ENCODE data around the gene CCNL2. TPM values are rescaled to one million over a fixed set of nuclear protein-coding genes. Genes with fewer than 3 reads are reported as not detected.
A peak's percentile ranks its signal among the peaks of the same experiment; 100 is the strongest.
"Not testable (repeated sequence)": the region's sequence is repeated elsewhere in the genome, so short reads cannot be mapped to it uniquely, and the experiment has no call there.

CCNL2 gene
- total RNA-seq, 1 experiment from 2014 or later, result 243 TPM

DNA sequence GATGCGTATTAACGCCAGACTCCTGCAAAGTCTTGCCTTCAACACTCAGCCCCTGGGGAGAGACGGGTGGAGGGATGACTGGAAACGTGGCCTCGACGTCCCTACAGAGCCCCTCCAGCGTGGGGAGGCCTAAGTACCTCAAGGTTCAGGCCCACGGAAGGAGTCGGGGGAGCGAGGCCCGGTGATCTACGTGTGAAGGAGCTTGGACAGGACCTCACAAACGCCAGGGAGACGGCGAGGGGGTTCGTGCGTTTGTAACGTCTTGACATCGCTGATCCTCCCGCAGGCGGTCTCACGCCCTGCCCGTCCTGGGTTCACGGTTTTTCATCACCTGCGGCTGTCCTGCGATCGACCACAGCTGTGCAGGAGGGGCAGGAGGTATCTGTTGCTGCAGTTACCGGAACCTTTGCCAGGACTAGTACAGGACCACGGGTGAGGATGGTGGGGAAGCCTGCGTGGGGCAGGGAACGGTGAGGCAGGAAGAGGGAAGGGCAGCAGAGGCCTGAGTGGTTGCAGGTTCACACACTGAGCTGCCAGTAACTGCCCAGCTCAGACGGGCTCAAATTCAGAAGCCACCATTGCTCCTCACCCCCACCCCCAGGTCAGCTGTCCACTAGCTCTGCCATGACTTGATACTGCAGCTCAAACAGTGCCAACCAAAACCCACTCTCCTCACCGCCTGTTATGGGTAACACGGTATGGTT is 889 bp upstream of the CCNL2 start:
- DNase-seq (ENCODE audit: low spot score), result peak; percentile 35

DNA sequence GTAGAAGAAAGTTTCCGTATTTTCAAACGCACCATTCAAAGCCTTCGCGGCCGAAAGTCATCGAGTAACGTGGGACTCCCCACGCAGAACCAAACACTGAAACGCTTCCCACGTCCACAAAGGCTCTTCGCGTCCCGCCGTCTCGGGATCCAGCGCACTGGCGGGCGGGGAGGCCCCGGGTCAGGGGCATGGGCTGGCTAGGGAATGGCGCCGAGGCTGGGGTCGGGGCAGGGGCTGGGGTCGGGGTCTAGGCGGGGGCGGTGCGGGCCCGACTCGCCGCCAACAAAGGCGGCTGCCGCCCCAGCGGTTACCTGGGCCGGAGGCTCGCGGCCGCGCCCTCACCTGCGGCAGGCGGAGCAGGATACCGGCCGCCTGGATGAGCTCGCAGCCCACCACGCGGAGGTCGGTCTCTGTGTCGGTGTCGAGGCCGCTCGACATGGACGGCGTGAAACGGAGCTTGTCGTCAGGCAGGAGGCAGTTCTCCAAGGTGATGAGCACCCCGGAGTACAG is 403 bp downstream of the CCNL2 start:
- no peak for DNase-seq (ENCODE audit: low spot score)

DNA sequence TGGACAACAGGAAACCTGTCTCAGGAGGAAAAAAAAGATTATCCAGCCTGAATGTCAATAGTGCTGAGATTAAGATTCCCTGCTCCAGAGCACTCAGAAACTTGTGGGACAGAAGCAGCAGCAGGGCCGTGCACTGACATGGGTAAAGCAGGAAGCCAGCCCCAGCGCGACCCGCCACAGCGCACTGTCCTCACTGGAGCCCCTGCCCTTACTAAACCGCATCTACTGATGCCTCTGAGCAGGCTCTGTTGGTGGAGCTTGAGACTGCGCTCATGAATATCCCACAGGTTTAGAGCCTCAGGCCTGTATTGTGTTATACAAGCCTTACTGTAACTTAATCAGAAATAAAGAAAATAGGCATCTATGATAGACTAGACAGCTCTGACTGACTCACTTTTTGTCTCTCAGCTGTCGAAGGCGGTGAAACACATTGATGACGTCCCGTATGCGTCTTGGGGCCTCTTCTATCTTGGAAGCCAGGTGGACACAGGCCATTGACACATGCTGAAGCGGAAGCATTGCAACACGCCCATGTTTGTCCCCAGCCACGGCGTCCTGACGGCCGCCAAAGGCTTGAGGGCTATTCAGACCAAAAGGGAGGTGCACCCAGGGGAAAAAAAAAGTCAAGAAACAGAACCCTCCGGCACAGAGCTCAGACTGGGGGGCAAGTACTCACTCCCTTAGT is 1.2 kb downstream of the CCNL2 start:
- DNase-seq (ENCODE audit: low spot score), result peak; percentile 49

DNA sequence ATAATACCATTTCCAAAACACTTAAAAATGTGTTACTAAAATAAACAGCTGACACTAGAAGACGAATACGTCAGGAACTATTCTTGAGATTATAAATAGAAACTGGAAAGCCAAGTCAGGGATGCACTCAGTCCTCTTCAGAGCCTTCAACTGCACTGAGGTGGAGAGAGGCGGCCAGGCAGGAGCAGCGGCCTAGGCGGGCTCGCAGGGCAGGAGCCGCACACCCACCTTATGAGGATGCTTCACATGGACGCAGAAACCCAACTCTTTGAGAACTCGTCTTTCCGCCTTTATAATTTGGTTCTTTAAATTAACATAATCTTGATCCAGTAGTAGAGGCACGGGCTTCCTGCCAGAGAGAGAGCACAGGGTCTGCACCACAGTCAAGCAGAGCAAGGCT is 4.0 kb downstream of the CCNL2 start:
- DNase-seq (ENCODE audit: low spot score), result no peak

DNA sequence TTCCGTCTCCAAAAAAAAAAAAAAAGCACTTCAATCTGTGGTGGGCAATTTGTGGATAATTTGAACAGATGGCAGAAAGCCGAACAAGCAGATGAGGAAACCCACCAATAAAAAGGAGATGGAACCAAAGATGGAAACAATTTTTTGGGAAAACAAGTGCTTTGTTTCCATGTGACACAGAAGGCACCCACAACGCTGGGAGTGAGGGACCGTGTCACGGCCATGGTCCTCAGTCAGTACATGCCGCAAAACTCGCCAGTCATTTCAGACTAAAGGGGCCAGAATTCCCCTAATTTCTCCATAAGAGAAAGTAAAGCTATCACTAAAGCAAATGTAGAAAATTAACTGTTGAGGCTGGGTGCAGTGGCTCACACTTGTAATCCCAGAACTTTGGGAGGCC is 5.0 kb downstream of the CCNL2 start:
- DNase-seq (ENCODE audit: low spot score), result no peak

DNA sequence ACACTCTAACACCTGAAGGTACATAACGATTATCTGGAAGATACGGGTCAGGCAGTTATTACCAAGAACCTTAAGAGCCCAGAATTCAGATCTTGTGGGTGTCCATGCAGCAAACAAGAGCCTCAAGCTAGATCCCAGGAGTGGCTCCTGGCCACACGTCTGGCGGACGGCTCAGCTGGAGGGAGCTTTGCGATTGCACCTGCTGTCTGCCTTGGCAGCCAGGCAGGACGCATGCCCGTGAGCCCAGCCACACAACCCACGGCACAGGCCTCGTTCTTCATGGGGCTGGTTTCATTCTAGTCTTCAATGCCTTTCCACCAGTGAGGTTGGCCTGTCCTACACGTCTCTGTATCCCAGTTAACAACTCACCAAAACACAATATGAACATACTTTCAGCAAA is 5.7 kb downstream of the CCNL2 start:
- DNase-seq (ENCODE audit: low spot score), result no peak

DNA sequence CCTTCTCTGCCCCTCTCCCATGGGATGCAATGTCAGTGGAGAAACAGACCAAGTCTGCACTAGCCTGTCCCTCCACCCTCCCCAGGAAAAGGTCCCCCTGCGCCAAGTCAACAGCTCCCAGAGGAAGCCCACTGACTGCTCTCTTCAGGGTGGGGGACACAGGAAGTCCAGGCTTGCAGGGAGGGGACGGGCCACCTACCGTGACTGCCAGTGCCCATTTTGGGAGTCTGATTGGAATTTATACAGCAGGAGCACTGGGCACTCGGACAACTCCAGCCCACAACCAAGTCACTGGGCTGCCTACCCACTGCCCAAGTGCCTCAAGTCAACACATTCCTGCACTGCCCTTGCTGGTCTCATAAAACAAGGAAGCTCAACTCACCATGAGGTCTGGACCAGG is 6.1 kb downstream of the CCNL2 start:
- DNase-seq (ENCODE audit: low spot score), result no peak

DNA sequence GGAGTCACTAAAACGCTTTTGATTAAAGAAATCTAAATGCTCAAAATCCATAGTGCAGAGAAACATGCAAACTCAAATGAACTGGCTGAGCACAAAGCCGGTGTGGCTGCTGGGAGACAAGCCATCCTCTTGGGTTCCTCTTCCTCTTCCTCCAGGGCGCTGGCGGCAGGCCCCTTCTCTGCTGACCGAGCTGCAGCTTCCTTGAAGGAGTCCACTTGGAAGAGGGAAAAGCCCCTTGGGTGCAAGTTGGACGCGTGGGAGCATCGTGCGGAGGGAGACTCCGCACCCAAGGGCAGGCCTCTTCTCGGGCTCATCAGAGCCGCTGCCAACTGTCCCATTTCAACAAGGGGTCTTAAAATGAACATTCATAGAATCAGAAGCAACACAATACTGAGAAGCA is 7.9 kb downstream of the CCNL2 start:
- DNase-seq (ENCODE audit: low spot score), result no peak

DNA sequence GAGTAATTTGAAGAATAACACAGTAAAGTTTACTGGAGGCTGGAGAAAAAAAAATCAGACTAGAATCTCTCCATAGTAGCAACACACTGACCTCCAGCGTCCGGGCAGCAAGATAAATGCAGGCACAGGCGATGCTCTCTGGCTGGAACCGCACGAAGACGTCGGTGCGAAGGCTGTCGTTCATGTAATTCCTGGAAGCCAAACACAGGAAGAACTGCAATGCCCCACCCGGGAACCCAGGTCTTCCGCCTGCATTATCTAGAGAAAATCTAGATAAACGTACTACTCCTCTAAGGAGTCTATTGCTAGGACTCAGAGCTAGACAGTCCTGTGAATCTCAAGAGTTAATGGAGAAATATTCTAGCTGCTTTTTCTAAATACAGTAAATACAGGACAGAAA is 8.5 kb downstream of the CCNL2 start:
- DNase-seq (ENCODE audit: low spot score), result no peak

DNA sequence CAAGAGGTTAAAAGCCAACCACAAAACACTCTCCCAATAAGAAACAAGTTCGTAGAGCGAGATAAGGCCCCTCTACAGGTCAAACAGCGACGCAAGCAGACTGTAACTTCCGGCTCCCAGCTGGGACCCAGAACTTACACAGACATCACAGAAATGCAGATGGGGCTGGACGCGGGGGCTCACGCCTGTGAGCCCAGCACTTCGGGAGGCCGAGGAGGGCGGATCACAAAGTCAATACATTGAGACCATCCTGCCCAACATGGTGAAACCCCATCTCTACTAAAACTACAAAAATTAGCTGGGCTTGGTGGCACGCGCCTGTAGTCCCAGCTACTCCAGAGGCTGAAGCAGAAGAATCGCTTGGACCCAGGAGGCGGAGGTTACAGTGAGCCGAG is 11.1 kb downstream of the CCNL2 start:
- DNase-seq (ENCODE audit: low spot score), result no peak

DNA sequence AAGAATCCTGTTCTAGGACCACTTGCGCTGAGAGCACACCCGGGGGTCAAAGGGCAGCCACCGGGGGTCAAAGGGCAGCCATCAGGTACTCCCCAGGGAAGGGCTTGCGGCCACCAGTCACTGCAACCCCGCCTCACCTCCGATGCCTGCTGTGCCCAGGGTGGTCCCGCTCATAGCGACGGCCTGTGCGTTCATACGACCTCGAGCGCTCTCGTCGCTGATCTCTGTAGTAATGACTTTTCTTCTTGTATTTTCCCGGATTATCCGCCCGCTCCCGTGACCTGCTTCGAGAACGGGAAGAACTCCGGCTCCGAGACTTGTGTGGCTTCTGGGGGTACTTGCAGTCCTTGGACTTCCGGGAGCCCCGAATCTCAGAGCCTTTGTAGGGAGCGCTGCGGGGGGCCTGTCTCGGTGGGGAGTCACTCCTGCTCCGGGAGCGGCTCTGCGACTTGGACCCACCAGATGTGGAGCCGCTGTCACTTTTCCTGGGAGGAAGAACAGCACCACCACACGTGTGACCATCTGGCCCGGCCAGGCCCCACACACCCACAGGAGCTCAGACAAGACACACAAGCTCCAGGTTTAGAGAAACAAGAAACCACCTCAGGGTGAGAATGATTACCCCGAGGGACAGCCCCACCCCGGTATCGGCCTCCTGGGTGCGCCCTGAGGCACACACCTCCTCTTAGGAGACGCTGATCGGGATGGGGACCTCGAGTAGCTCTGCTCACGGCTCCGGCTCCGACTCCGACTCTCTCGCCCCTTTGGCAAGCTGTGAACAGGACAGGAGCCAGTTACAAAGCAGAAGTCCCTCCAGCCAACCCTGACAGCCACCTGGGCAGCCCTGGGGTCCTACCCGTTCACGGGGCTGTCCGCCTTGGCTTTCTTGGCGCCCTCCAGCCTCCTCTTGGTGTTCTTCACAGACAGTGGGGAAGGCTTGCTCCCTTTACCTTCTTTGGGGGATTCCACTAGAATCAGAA is 11.7 kb downstream of the CCNL2 start:
- DNase-seq (ENCODE audit: low spot score), result no peak

DNA sequence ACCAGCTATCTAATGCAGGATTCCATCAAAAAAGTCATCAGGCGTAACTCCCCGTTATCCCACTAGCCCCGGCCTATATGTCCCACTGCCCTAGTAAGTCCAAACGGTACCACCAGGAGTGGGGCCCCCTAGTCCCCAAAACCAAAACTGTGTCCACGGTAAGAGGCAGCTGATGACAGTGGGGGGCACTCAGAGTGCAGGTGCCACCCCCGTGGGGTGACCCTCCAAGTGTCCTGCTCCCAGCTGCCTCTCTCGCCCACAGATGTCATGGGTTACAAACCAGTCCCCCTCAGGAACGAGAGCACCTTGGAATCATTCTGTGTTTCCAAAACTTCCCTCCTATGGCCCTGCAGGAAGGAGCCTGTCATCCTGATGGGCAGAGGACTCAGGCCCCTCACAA is 13.2 kb downstream of the CCNL2 start:
- DNase-seq (ENCODE audit: low spot score), result no peak

DNA sequence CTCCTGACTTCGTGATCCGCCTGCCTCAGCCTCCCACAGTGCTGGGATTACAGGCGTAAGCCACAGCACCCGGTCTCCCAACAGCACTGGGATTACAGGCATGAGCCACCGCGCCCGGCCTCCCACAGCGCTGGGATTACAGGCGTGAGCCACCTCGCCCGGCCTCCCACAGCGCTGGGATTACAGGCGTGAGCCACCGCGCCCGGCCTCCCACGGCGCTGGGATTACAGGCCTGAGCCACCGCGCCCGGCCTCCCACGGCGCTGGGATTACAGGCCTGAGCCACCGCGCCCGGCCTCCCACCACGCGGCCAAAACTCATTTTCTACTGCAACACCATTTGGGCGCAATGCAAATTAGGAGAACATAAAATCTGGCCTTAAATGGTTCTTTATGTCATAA is 13.8 kb downstream of the CCNL2 start:
- not testable (repeated sequence) for DNase-seq (ENCODE audit: low spot score)

DNA sequence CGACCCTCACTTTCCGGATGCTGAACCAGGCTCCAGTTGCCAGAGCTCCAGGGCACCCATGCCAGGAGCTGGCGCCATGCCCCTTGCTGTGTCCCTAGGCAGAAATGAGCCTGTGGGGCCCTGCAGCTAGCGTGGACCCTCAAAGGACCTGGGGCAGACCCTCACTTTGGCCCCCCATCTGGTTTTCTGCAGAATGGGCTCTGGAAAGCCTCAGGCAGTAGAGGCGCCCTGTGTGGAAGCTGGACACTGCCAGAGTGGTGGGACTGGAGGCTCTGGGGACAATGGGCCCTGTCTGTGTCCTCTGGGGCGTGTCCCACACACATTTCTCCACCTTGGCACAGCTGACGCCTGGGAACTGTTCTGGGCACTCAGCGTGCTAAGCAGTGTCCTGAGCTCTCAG is 17.8 kb downstream of the CCNL2 start:
- DNase-seq (ENCODE audit: low spot score), result no peak

DNA sequence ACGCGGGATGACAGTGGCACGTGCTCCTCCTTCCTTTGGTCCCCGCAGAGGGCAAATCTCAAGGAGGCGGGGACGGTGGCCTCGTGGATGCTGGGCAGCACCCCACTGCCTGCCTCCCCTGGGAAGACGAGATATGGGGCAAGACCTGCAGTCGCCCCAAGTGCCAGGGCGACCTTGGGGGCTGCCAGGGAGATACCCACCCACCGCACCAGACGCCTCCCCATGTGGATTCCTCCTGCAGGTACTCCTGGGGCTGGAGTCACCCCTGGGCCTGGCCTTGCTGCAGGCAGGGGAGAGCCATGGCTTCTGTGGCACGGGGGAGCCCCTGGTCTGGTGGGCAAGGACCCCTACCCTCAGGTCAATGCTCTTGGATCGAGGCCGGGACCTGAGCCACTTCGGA is 18.3 kb downstream of the CCNL2 start:
- DNase-seq (ENCODE audit: low spot score), result no peak

DNA sequence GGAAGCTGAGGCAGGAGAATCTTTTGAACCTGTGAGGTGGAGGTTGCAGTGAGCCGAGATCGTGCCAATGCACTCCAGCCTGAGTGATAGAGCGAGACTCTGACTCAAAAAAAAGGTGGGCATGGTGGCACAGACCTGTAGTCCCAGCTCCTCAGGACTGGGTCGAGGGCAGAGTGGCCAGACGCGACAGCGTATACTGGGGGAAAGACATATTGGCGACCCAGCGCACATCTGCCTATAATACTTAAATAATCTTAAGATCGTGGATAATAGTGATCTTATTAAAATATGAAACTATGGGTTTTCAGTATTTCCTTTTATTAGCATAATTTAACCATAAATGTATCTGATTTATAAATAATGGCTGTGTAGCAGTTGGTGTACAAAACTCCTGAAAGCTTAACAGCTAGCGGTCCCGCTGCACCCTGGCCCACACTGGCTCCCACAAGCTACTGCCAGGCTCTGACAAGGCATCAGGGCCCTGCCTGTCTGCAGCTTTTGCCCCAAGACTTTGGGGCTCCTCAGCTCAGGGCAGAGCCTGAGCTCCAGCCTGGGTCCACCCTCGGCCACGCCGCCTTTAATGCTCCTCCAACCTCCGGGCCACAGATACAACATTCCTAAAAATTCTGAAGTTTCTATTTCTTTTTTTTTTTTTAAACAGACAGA is 21.5 kb downstream of the CCNL2 start:
- no peak for DNase-seq (ENCODE audit: low spot score)

DNA sequence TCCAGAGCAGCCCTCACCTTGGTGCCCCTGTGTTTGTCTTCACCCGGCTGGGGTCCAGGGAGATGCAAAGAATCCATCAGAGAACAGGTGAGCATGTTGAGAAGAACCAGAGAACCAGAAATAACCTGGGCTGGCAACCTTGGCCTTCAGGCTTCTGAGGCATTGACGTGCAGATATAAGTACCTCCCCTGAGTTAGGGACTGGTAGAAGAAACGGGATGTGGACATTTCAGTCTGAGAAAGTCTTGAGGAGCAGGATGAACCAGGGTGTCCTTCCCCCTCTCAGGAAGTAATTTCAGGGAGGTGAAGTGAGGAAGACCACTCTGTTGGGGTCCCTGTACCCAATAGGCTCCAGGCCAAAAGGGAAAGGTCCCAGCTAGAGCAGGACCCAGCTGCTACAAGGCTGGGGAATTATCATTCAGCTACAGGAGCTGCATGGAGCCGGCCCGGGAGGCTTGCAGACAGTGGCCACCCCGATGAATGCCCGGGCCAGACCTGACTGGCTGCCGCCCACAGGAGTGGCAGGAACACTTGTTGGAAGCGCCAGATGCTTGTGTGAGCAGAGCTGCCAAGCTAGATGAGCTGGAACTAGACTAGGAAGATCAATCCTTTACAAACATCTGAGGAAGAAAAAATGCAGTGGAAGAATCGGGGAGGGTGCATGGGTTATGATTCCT is 22.4 kb downstream of the CCNL2 start:
- no peak for DNase-seq (ENCODE audit: low spot score)

DNA sequence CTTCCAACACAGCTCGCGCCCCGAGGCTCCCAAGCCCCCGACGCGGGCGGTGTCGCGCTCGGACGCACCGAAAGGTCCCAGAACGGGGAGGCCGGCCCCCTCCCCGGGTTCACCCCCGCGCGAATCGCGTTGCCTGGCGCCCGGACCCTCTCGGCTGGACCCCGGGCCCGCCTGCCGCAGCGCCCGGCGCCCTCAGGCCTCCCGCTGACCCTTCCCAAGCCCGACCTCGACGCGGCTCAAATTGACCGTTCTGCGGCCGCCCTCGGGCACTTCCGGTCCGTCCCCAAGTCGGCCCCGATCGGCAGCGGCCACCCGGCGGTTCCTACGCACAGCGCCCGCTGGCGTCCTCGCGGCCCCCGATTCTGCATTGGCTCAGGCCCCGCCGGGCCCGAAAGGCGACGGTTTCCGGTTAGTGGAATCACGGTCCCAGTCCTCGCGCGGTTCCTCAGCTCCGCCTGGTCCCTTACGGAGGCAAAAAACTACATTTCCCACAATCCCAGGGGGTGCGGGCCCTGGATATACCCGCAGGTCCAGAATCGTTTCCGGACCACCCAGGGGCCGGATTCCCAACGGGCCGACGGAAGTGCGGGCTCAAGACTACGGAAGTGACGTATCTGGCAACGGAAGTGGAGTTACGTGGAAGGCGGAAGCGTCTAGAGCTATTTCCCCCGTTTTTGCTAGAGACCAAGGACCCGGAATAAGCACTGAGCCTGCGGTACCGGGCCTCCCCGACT is 24.0 kb downstream of the CCNL2 start, which contains the start of gene AURKAIP1:
AURKAIP1 (minus strand) TSS at position 279 of the 734 bp plus-strand sequence. CDS start 451 bp downstream, outside the sequence.
- peak; percentile 98 for DNase-seq (ENCODE audit: low spot score)

DNA sequence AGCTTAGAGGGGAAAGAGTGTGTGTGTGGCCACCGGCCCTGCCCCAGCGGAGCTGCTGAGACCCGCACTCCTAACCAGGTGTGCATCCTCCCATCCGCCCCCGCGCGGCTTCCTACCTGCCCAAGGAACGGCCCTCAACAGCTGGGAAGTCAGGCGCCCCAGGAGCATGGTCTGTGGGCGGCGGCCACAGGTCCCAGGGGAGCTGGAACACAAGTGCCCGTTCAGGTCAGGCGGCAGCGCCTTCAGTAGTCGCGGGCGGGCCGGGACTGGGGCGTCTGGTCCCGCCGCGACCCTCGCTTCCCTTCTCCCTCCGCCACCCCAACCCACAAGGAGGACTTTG is 24.6 kb downstream of the CCNL2 start:
- no peak for DNase-seq (ENCODE audit: low spot score)

All from HT-29 (cell line).